ENCODE data around the gene SMIM7. TPM values are rescaled to one million over a fixed set of nuclear protein-coding genes. Genes with fewer than 3 reads are reported as not detected.
"Not testable (repeated sequence)": the region's sequence is repeated elsewhere in the genome, so short reads cannot be mapped to it uniquely, and the experiment has no call there.

The SMIM7 gene
- polyA plus RNA-seq (ENCODE audit: low read depth in 6 of 6) = 10 to 100 TPM; 41.0 to 84.2 (median 69.1) TPM

- ATAC-seq (ENCODE audit: low read depth in 2 of 2) (peak; percentile 95 to 96), DNase-seq (peak; percentile 99)
- Mint-ChIP-seq H3K4me3 (peak within 1 kb of the TSS; percentile 96 to 100 (median 99)), H3K9me3 (no peaks in the 10 kb centered on the region), H3K4me1 (peaks cover 44 to 67% (median 55%) of the 10 kb centered on the region in 3 donors), H3K36me3 (peaks cover 6 to 8% of the 10 kb centered on the region in 2 donors), H3K27me3 (no peaks in the 10 kb centered on the region), H3K27ac (peak within 1 kb of the TSS; percentile 98 to 100 (median 99))
Observed at GRCh38 chr19:16659832-16660708, at the start of gene SMIM7. TSS of gene SMIM7 (minus strand) at chr19:16660144. CDS start at chr19:16660110, 34 bp downstream.

- ATAC-seq (ENCODE audit: low read depth in 2 of 2) (no peak), DNase-seq (no peak)
- Mint-ChIP-seq H3K4me3 (no peak overlapping the region), H3K27me3 (peaks cover 0 to 5% (median 0%) of the 10 kb centered on the region in 3 donors), H3K4me1 (peaks cover 0 to 7% (median 0%) of the 10 kb centered on the region in 3 donors), H3K36me3 (no peaks in the 10 kb centered on the region), H3K27ac (no peak overlapping the region), H3K9me3 (no peaks in the 10 kb centered on the region)
Observed at GRCh38 chr19:16703677-16704076, 43.7 kb upstream of the SMIM7 start.

GRCh38 chr19:16702123-16702522 lies 42.2 kb upstream of the SMIM7 start:
- DNase-seq (no peak), ATAC-seq (ENCODE audit: low read depth in 2 of 2) (no peak)
- no peaks in the 10 kb centered on the region for H3K9me3 Mint-ChIP-seq
- peaks cover 0 to under 1% (median 0%) of the 10 kb centered on the region in 3 donors for H3K4me1 Mint-ChIP-seq
- H3K4me3 Mint-ChIP-seq = no peak overlapping the region
- H3K36me3 Mint-ChIP-seq = no peaks in the 10 kb centered on the region
- no peak overlapping the region for H3K27ac Mint-ChIP-seq
- peaks cover 0 to 5% (median 0%) of the 10 kb centered on the region in 3 donors for H3K27me3 Mint-ChIP-seq

GRCh38 chr19:16698914-16699313 lies 39.0 kb upstream of the SMIM7 start:
- Mint-ChIP-seq H3K36me3 (no peaks in the 10 kb centered on the region), H3K4me1 (no peaks in the 10 kb centered on the region), H3K27me3 (peaks cover 0 to 5% (median 0%) of the 10 kb centered on the region in 3 donors), H3K9me3 (peaks cover 0 to 5% (median 0%) of the 10 kb centered on the region in 7 donors), H3K4me3 (no peak overlapping the region), H3K27ac (no peak overlapping the region)
- ATAC-seq (ENCODE audit: low read depth in 2 of 2) = no peak
- DNase-seq = no peak

- Mint-ChIP-seq H3K27ac (no peak overlapping the region), H3K4me3 (no peak overlapping the region), H3K27me3 (no peaks in the 10 kb centered on the region), H3K4me1 (peaks cover 0 to 2% (median 0%) of the 10 kb centered on the region in 3 donors), H3K36me3 (no peaks in the 10 kb centered on the region), H3K9me3 (peaks cover 0 to 12% (median 4%) of the 10 kb centered on the region in 7 donors)
- DNase-seq (no peak), ATAC-seq (ENCODE audit: low read depth in 2 of 2) (no peak)
Observed at GRCh38 chr19:16688084-16688483, 28.1 kb upstream of the SMIM7 start.

GRCh38 chr19:16684216-16684615 lies 24.3 kb upstream of the SMIM7 start:
- DNase-seq = no peak
- Mint-ChIP-seq H3K27me3 (no peaks in the 10 kb centered on the region), H3K4me3 (no peak overlapping the region), H3K4me1 (peaks cover 0 to 2% (median 0%) of the 10 kb centered on the region in 3 donors), H3K27ac (no peak overlapping the region), H3K9me3 (peaks cover 0 to 12% (median 5%) of the 10 kb centered on the region in 7 donors), H3K36me3 (peaks cover 14 to 16% of the 10 kb centered on the region in 2 donors)
- ATAC-seq (ENCODE audit: low read depth in 2 of 2) = no peak

GRCh38 chr19:16682539-16682938 lies 22.6 kb upstream of the SMIM7 start:
- Mint-ChIP-seq H3K4me3 (no peak overlapping the region), H3K27ac (no peak overlapping the region), H3K27me3 (no peaks in the 10 kb centered on the region), H3K4me1 (peaks cover 0 to 2% (median 0%) of the 10 kb centered on the region in 3 donors), H3K36me3 (peaks cover 14 to 16% of the 10 kb centered on the region in 2 donors), H3K9me3 (peaks cover 0 to 12% (median 5%) of the 10 kb centered on the region in 7 donors)
- no peak for ATAC-seq (ENCODE audit: low read depth in 2 of 2)
- DNase-seq = no peak

GRCh38 chr19:16679811-16680210 lies 19.9 kb upstream of the SMIM7 start:
- DNase-seq (no peak), ATAC-seq (ENCODE audit: low read depth in 2 of 2) (no peak)
- H3K36me3 Mint-ChIP-seq = peaks cover 14 to 16% of the 10 kb centered on the region in 2 donors
- H3K4me3 Mint-ChIP-seq = no peak overlapping the region
- H3K9me3 Mint-ChIP-seq = peaks cover 0 to 12% (median 5%) of the 10 kb centered on the region in 7 donors
- peaks cover 0 to 2% (median 0%) of the 10 kb centered on the region in 3 donors for H3K4me1 Mint-ChIP-seq
- H3K27me3 Mint-ChIP-seq = no peaks in the 10 kb centered on the region
- no peak overlapping the region for H3K27ac Mint-ChIP-seq

- no peaks in the 10 kb centered on the region for H3K27me3 Mint-ChIP-seq
- no peak overlapping the region for H3K27ac Mint-ChIP-seq
- H3K4me3 Mint-ChIP-seq = no peak overlapping the region
- no peak for DNase-seq
- ATAC-seq (ENCODE audit: low read depth in 2 of 2) = no peak
- no peaks in the 10 kb centered on the region for H3K4me1 Mint-ChIP-seq
- peaks cover 14 to 16% of the 10 kb centered on the region in 2 donors for H3K36me3 Mint-ChIP-seq
- peaks cover 0 to 12% (median 5%) of the 10 kb centered on the region in 7 donors for H3K9me3 Mint-ChIP-seq
Observed at GRCh38 chr19:16678498-16678897, 18.6 kb upstream of the SMIM7 start.

GRCh38 chr19:16677055-16677454 lies 17.1 kb upstream of the SMIM7 start:
- Mint-ChIP-seq H3K27me3 (no peaks in the 10 kb centered on the region), H3K27ac (no peak overlapping the region), H3K4me3 (no peak overlapping the region), H3K36me3 (peaks cover 14 to 16% of the 10 kb centered on the region in 2 donors), H3K9me3 (peaks cover 0 to 12% (median 5%) of the 10 kb centered on the region in 7 donors), H3K4me1 (no peaks in the 10 kb centered on the region)
- ATAC-seq (ENCODE audit: low read depth in 2 of 2) = no peak
- DNase-seq = no peak

GRCh38 chr19:16676101-16676798 lies 16.3 kb upstream of the SMIM7 start:
- DNase-seq = no peak
- peaks cover 0 to 6% (median under 1%) of the 10 kb centered on the region in 7 donors for H3K9me3 Mint-ChIP-seq
- H3K4me1 Mint-ChIP-seq = no peaks in the 10 kb centered on the region
- no peak for ATAC-seq (ENCODE audit: low read depth in 2 of 2)
- H3K4me3 Mint-ChIP-seq = no peak overlapping the region
- peak overlapping the region in 2 of 6 donors; percentile 16 to 54 for H3K27ac Mint-ChIP-seq
- peaks cover 8 to 12% of the 10 kb centered on the region in 2 donors for H3K36me3 Mint-ChIP-seq
- no peaks in the 10 kb centered on the region for H3K27me3 Mint-ChIP-seq

- H3K36me3 Mint-ChIP-seq; H3K4me1 Mint-ChIP-seq; DNase-seq; H3K9me3 Mint-ChIP-seq; H3K4me3 Mint-ChIP-seq; ATAC-seq (ENCODE audit: low read depth in 2 of 2); H3K27me3 Mint-ChIP-seq; H3K27ac Mint-ChIP-seq: not testable (repeated sequence)
Observed at GRCh38 chr19:16673839-16674238, 13.9 kb upstream of the SMIM7 start.

GRCh38 chr19:16673231-16673630 lies 13.3 kb upstream of the SMIM7 start:
- Mint-ChIP-seq H3K9me3 (no peaks in the 10 kb centered on the region), H3K27ac (no peak overlapping the region), H3K4me1 (peaks cover 0 to 3% (median 0%) of the 10 kb centered on the region in 3 donors)

More at GRCh38 chr19:16673231-16673630, 13.3 kb upstream of the SMIM7 start:
- no peaks in the 10 kb centered on the region for H3K27me3 Mint-ChIP-seq
- ATAC-seq (ENCODE audit: low read depth in 2 of 2) (no peak), DNase-seq (no peak)
- H3K4me3 Mint-ChIP-seq = no peak overlapping the region
- no peaks in the 10 kb centered on the region for H3K36me3 Mint-ChIP-seq
